CD8-positive, alpha-beta memory T cell (primary cell): ENCODE data around the gene PBXIP1. TPM values are rescaled to one million over a fixed set of nuclear protein-coding genes. Genes with fewer than 3 reads are reported as not detected.

Source experiments
- CTCF ChIA-PET: fragments of 350-600 bp; sonication (Branson Sonifier 250); formaldehyde crosslinking; loops from one replicate; lab custom pipeline; 2021; ENCODE audit warnings: antibody characterized with exemption; lab: Charles Lee
- POLR2A ChIA-PET: fragments of 350-600 bp; sonication (Branson Sonifier 250); formaldehyde crosslinking; loops from one replicate; lab custom pipeline; 2021; ENCODE audit warnings: antibody characterized with exemption; lab: Charles Lee
- DNase-seq, 5 donors: peaks; one replicate each; pipeline versions ENCODE4 v3.0.0 to v3.0.0-alpha.2; 2020 to 2022; ENCODE audit warnings: mixed read lengths in 1 of 5
- H3K27ac ChIP-seq: one replicate; pipeline ENCODE4 v1.7.0; 2013; ENCODE audit warnings: low read depth, mild to moderate bottlenecking, low read length, moderate library complexity
- H3K27me3 ChIP-seq: 2 replicates; pipeline ENCODE4 v1.7.0; 2013; ENCODE audit warnings: low read length, mild to moderate bottlenecking; ENCODE audit not compliant: insufficient read depth, poor library complexity, severe bottlenecking
- H3K36me3 ChIP-seq: 2 replicates; pipeline ENCODE4 v1.7.0; 2013; ENCODE audit warnings: mild to moderate bottlenecking, low read length, moderate library complexity; ENCODE audit not compliant: insufficient read depth
- H3K4me1 ChIP-seq: 2 replicates; pipeline ENCODE4 v1.7.0; 2013; ENCODE audit warnings: mild to moderate bottlenecking, low read length, moderate library complexity; ENCODE audit not compliant: insufficient read depth
- H3K4me3 ChIP-seq: 2 replicates; pipeline ENCODE4 v1.7.0; 2013; ENCODE audit warnings: mild to moderate bottlenecking, low read length
- H3K9me3 ChIP-seq: 2 replicates; pipeline ENCODE4 v1.7.0; 2013; ENCODE audit warnings: mild to moderate bottlenecking, low read length
- H3K27ac Mint-ChIP-seq, 8 donors: one replicate each; pipeline ENCODE4 v1.8.0; 2020 to 2021; ENCODE audit warnings: mixed read lengths in 8 of 8, mild to moderate bottlenecking in 6 of 8, inconsistent platforms in 3 of 8, moderate library complexity in 3 of 8
- H3K27me3 Mint-ChIP-seq, 2 donors: one replicate each; pipeline ENCODE4 v1.8.0; 2020 to 2021; ENCODE audit warnings: mixed read lengths in 2 of 2, mild to moderate bottlenecking in 1 of 2, moderate library complexity in 1 of 2
- H3K36me3 Mint-ChIP-seq, 3 donors: one replicate each; pipeline ENCODE4 v1.8.0; 2020 to 2021; ENCODE audit warnings: mixed read lengths in 3 of 3, inconsistent platforms in 1 of 3, mild to moderate bottlenecking in 1 of 3
- H3K4me1 Mint-ChIP-seq, 3 donors: one replicate each; pipeline ENCODE4 v1.8.0; 2020 to 2021; ENCODE audit warnings: mixed read lengths in 3 of 3, inconsistent platforms in 1 of 3, mild to moderate bottlenecking in 1 of 3
- H3K4me3 Mint-ChIP-seq, 7 donors: one replicate each; pipeline ENCODE4 v1.8.0; 2020 to 2021; ENCODE audit warnings: mixed read lengths in 7 of 7, mild to moderate bottlenecking in 6 of 7, moderate library complexity in 4 of 7, inconsistent platforms in 2 of 7
- H3K9me3 Mint-ChIP-seq, 5 donors: one replicate each; pipeline ENCODE4 v1.8.0; 2020 to 2022; ENCODE audit warnings: mixed read lengths in 5 of 5, mild to moderate bottlenecking in 3 of 5, moderate library complexity in 2 of 5, inconsistent platforms in 1 of 5
- polyA plus RNA-seq: library from polyadenylated mRNA; unstranded; fragments of 300-500 nt; fragmentation: Illumina TruSeq; gene quantifications from one replicate; pipeline ENCODE4 v1.2.3, GENCODE V29; 2021
- total RNA-seq, 2 experiments: library from RNA; stranded (reverse); gene quantifications; one replicate each; pipeline ENCODE4 v1.2.3, GENCODE V29; 2021

The PBXIP1 gene
- total and polyA plus RNA-seq, 3 experiments from 2014 or later: 35.9 to 295 (median 36.1) TPM

DNA sequence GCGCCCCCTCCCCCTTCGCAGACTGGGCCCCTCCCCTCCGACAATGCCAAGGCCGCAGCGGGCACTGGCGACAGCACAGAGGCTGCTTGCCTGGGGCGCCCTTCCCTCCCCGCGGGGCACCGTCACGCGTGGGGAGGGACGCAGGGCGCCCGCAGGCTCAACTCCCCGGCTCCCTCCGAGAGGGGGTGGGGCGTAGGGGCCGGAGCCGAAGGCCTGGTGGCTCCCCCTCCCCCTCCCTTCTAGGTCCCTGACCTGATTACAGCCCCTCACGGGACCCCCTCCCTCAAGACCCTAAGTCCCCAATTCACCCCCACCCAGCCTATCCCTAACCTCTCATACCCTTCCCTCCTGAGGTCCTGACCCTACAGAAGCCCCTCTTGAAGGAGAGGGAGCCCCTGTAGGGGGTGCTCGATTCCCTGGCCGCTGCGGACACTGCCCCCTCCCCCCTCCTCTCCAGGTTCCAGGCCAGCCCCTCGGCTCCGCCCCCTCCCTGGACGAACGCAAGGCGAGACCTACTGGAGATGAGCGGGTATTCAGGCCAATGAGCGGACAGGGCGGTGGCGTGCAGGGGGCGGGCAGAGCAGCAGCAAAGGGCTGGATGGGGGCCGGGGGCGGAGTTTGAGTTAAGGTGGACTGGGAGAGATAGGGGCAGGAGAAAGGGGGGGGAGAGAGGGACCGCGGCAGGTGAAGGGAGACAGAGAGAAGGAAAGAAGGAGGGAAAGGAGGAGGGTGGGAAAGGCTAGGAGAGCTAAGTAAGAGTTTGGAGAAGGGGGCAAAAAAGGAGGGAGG lies 46.0 kb upstream of the PBXIP1 start:
- Histone ChIP-seq H3K4me3 (peak overlapping the region; percentile 95), H3K27ac (peak overlapping the region; percentile 90), H3K9me3 (no peaks in the 10 kb centered on the region), H3K4me1 (peaks cover 42% of the 10 kb centered on the region), H3K27me3 (no peaks in the 10 kb centered on the region), H3K36me3 (no peaks in the 10 kb centered on the region)
- peak overlapping the region; percentile 90 to 98 (median 94) for H3K27ac Mint-ChIP-seq
- no peaks in the 10 kb centered on the region for H3K9me3 Mint-ChIP-seq
- POLR2A ChIA-PET: interaction anchor here (0.6 to 3.3 kb wide), 6 partner anchors 14 to 1275 kb away, joined by 3 to 16 read pairs (median 5); partner anchors contain the start of genes CKS1B and FLAD1
- CTCF ChIA-PET: interaction anchor here (1.0 to 13.6 kb wide), 4 partner anchors 13 to 60 kb away, joined by 3 to 207 read pairs (median 39); partner anchors contain the start of genes FLAD1 and PYGO2
- no peaks in the 10 kb centered on the region for H3K27me3 Mint-ChIP-seq
- peaks cover 47 to 58% (median 54%) of the 10 kb centered on the region in 3 donors for H3K4me1 Mint-ChIP-seq
- DNase-seq: peak; percentile 91 to 98 (median 96)
- H3K36me3 Mint-ChIP-seq: peaks cover 0 to 6% (median 0%) of the 10 kb centered on the region in 3 donors
- peak overlapping the region; percentile 93 to 97 (median 95) for H3K4me3 Mint-ChIP-seq

DNA sequence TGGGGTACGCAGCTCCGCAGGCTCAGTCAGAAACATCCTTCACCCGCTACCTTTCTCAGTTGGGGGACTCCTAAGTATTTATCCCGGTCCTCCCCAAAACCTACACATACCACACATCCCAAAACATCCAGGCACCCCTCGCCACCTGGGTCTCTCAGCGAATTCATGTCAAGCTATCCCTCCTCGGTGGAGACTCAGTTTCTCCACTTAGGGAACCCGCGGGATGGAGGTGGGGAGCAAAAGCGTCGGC lies 45.5 kb upstream of the PBXIP1 start:
- H3K4me1 Mint-ChIP-seq: peaks cover 42 to 53% (median 49%) of the 10 kb centered on the region in 3 donors
- H3K4me3 Mint-ChIP-seq: peak overlapping the region; percentile 85 to 97 (median 95)
- Histone ChIP-seq H3K4me1 (peaks cover 36% of the 10 kb centered on the region), H3K27ac (peak overlapping the region; percentile 90), H3K36me3 (no peaks in the 10 kb centered on the region), H3K4me3 (peak overlapping the region; percentile 95), H3K27me3 (no peaks in the 10 kb centered on the region), H3K9me3 (no peaks in the 10 kb centered on the region)
- POLR2A ChIA-PET: interaction anchor here (0.6 to 2.8 kb wide), 5 partner anchors 14 to 64 kb away, joined by 3 to 16 read pairs (median 4); partner anchors contain the start of genes CKS1B and FLAD1
- H3K27ac Mint-ChIP-seq: peak overlapping the region; percentile 86 to 94 (median 90)
- CTCF ChIA-PET: interaction anchor here (1.0 to 13.6 kb wide), 4 partner anchors 13 to 60 kb away, joined by 3 to 207 read pairs (median 39); partner anchors contain the start of genes FLAD1 and PYGO2
- H3K9me3 Mint-ChIP-seq: no peaks in the 10 kb centered on the region
- no peaks in the 10 kb centered on the region for H3K27me3 Mint-ChIP-seq
- H3K36me3 Mint-ChIP-seq: peaks cover 0 to 6% (median 0%) of the 10 kb centered on the region in 3 donors
- no peak for DNase-seq

DNA sequence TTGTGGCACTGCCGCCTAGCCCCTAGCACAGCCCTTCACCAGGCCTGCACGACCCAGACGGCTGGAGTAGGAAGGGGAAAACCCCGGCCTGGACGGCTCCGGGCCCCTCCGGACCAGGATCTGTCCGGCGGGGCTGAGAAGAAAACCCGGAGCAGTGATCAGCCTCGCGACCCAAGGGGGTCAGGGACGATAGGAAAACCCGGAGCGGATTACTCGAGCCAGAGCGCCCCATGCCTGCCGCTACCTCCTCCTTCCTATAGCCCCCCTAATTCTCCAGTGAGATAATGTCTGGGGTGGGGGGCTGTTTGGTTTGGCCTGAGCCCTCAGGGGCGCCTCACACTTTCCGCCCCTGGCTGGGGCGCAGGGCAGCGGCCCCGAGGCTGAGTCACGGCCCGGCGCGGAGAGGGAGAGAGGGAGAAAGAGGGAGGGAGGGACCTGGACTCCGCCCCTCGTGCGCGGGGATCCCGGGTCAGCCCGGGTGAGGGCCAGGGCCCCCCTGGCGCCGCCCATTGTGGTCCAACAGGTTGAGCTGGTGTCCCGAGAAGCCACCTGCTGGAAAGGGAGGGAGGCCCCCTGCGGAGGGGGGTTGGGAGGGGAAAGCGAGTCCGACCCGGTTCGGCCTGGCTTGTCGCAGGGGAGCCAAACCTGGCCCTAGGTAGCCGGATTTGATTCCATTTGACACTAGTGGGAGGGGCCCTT lies 45.0 kb upstream of the PBXIP1 start:
- no peaks in the 10 kb centered on the region for H3K27me3 Mint-ChIP-seq
- ChIA-PET CTCF (interaction anchor here (1.0 to 13.6 kb wide), 10 partner anchors 14 to 84 kb away, joined by 3 to 207 read pairs (median 11); partner anchors contain the start of genes CKS1B, FLAD1, PMVK and PYGO2), POLR2A (interaction anchor here (0.6 to 2.8 kb wide), 5 partner anchors 15 to 63 kb away, joined by 3 to 16 read pairs (median 4); partner anchors contain the start of genes CKS1B and FLAD1)
- no peaks in the 10 kb centered on the region for H3K36me3 ChIP-seq
- peaks cover 32% of the 10 kb centered on the region for H3K4me1 ChIP-seq
- no peaks in the 10 kb centered on the region for H3K9me3 Mint-ChIP-seq
- H3K36me3 Mint-ChIP-seq: peaks cover 0 to 6% (median 0%) of the 10 kb centered on the region in 3 donors
- peaks cover 39 to 48% (median 44%) of the 10 kb centered on the region in 3 donors for H3K4me1 Mint-ChIP-seq
- H3K27me3 ChIP-seq: no peaks in the 10 kb centered on the region
- H3K27ac Mint-ChIP-seq: peak overlapping the region; percentile 86 to 94 (median 92)
- H3K27ac ChIP-seq: peak overlapping the region; percentile 90
- peak overlapping the region; percentile 90 to 97 (median 95) for H3K4me3 Mint-ChIP-seq
- H3K9me3 ChIP-seq: no peaks in the 10 kb centered on the region
- DNase-seq: peak; percentile 69 to 87 (median 78)
- H3K4me3 ChIP-seq: peak overlapping the region; percentile 95

GRCh38 chr1:155000411-155000725 lies 44.5 kb upstream of the PBXIP1 start:
- Histone ChIP-seq H3K36me3 (no peaks in the 10 kb centered on the region), H3K27me3 (no peaks in the 10 kb centered on the region), H3K9me3 (no peaks in the 10 kb centered on the region), H3K27ac (peak overlapping the region; percentile 90), H3K4me1 (peaks cover 27% of the 10 kb centered on the region), H3K4me3 (peak overlapping the region; percentile 95)
- POLR2A ChIA-PET: interaction anchor here (0.6 to 2.8 kb wide), 5 partner anchors 17 to 80 kb away, joined by 3 to 16 read pairs (median 7); partner anchors contain the start of genes CKS1B, FLAD1, PBXIP1 and PMVK
- CTCF ChIA-PET: interaction anchor here (0.6 to 13.6 kb wide), 13 partner anchors 14 to 352 kb away, joined by 4 to 207 read pairs (median 9); partner anchors contain the start of genes CKS1B, FLAD1, PBXIP1 and PMVK
- H3K4me1 Mint-ChIP-seq: peaks cover 34 to 43% (median 39%) of the 10 kb centered on the region in 3 donors
- no peaks in the 10 kb centered on the region for H3K27me3 Mint-ChIP-seq
- no peaks in the 10 kb centered on the region for H3K9me3 Mint-ChIP-seq
- peak in 2 of 5 donors; percentile 21 to 51 for DNase-seq
- H3K27ac Mint-ChIP-seq: peak overlapping the region; percentile 58 to 99 (median 94)
- H3K4me3 Mint-ChIP-seq: peak overlapping the region; percentile 90 to 97 (median 95)
- peaks cover 0 to 6% (median 0%) of the 10 kb centered on the region in 3 donors for H3K36me3 Mint-ChIP-seq

- Histone ChIP-seq H3K4me1 (peaks cover 21% of the 10 kb centered on the region), H3K36me3 (no peaks in the 10 kb centered on the region), H3K9me3 (no peaks in the 10 kb centered on the region), H3K27ac (peak overlapping the region; percentile 84), H3K4me3 (peak overlapping the region; percentile 66), H3K27me3 (no peaks in the 10 kb centered on the region)
- DNase-seq: peak in 3 of 5 donors; percentile 21 to 64 (median 29)
- H3K36me3 Mint-ChIP-seq: peaks cover 0 to 6% (median 0%) of the 10 kb centered on the region in 3 donors
- POLR2A ChIA-PET: interaction anchor here (0.6 to 2.8 kb wide), 7 partner anchors 14 to 391 kb away, joined by 3 to 16 read pairs (median 4); partner anchors contain the start of genes CKS1B, FLAD1, PBXIP1 and PMVK
- H3K4me1 Mint-ChIP-seq: peaks cover 30 to 37% (median 33%) of the 10 kb centered on the region in 3 donors
- H3K27me3 Mint-ChIP-seq: no peaks in the 10 kb centered on the region
- H3K9me3 Mint-ChIP-seq: no peaks in the 10 kb centered on the region
- H3K27ac Mint-ChIP-seq: peak overlapping the region; percentile 79 to 99 (median 94)
- CTCF ChIA-PET: interaction anchor here (0.6 to 13.6 kb wide), 19 partner anchors 14 to 351 kb away, joined by 4 to 207 read pairs (median 7); partner anchors contain the start of genes CKS1B, FLAD1, PBXIP1 and PMVK
- peak overlapping the region; percentile 90 to 97 (median 95) for H3K4me3 Mint-ChIP-seq
These were observed 43.9 kb upstream of the PBXIP1 start for GRCh38 chr1:154999571-155000410.

- Histone ChIP-seq H3K27me3 (no peaks in the 10 kb centered on the region), H3K4me1 (peaks cover 13% of the 10 kb centered on the region), H3K36me3 (no peaks in the 10 kb centered on the region), H3K27ac (peak overlapping the region; percentile 84), H3K9me3 (no peaks in the 10 kb centered on the region), H3K4me3 (peak overlapping the region; percentile 29)
- H3K9me3 Mint-ChIP-seq: no peaks in the 10 kb centered on the region
- peak overlapping the region; percentile 89 to 97 (median 92) for H3K27ac Mint-ChIP-seq
- peak overlapping the region; percentile 77 to 97 (median 83) for H3K4me3 Mint-ChIP-seq
- peaks cover 23 to 29% (median 26%) of the 10 kb centered on the region in 3 donors for H3K4me1 Mint-ChIP-seq
- ChIA-PET CTCF (interaction anchor here (0.7 to 13.6 kb wide), 23 partner anchors 13 to 86 kb away, joined by 3 to 207 read pairs (median 6); partner anchors contain the start of genes ADAM15, CKS1B, FLAD1 and PBXIP1), POLR2A (interaction anchor here (0.5 to 2.1 kb wide), 7 partner anchors 15 to 390 kb away, joined by 3 to 11 read pairs (median 6); partner anchors contain the start of genes CKS1B, FLAD1 and PBXIP1)
- no peaks in the 10 kb centered on the region for H3K27me3 Mint-ChIP-seq
- H3K36me3 Mint-ChIP-seq: peaks cover 0 to 7% (median 0%) of the 10 kb centered on the region in 3 donors
- peak in 4 of 5 donors; percentile 47 to 72 (median 56) for DNase-seq
These were observed 43.1 kb upstream of the PBXIP1 start for GRCh38 chr1:154998818-154999570.
